IMR-90 (cell line): ENCODE data around the gene LPIN1. TPM values are rescaled to one million over a fixed set of nuclear protein-coding genes. Genes with fewer than 3 reads are reported as not detected.

Source experiments
- ATAC-seq: fragments of 200-7000 bp; cut with Tn5 transposase; 2 replicates; pipeline ENCODE4 v1.9.1; 2020; ENCODE audit warnings: low read depth, mild to moderate bottlenecking, moderate library complexity
- BruUV-seq: library from RNA; stranded (reverse); fragments of 400-500 nt; replicated peaks from 2 replicates; lab custom pipeline; 2021; lab: Mats Ljungman, UMichigan
- CTCF ChIA-PET: fragments of 300-600 bp; formaldehyde crosslinking; extraction: SDS; loops from one replicate; lab custom pipeline; 2021; ENCODE audit warnings: antibody characterized with exemption; lab: Yijun Ruan, JAX
- POLR2A ChIA-PET: fragments of 300-600 bp; sonication (Branson Sonifier 250); formaldehyde crosslinking; loops from one replicate; lab custom pipeline; 2022; ENCODE audit warnings: antibody characterized with exemption; ENCODE audit not compliant: unreplicated experiment; lab: Charles Lee
- DNase-seq: peaks from one replicate; pipeline ENCODE4 v3.0.0; 2013
- H2AFZ ChIP-seq: replicated peaks from 2 replicates; pipeline ENCODE3; 2013; ENCODE audit warnings: low read length, mild to moderate bottlenecking; ENCODE audit not compliant: poor library complexity
- H2AK5ac ChIP-seq: 2 replicates; pipeline ENCODE4 v1.6.1; 2013; ENCODE audit warnings: low read depth, low read length, inconsistent platforms
- H2AK9ac ChIP-seq: replicated peaks from 2 replicates; pipeline ENCODE3; 2013; ENCODE audit warnings: mild to moderate bottlenecking, low read depth, low read length, moderate library complexity; ENCODE audit not compliant: poor library complexity
- H2BK120ac ChIP-seq: 2 replicates; pipeline ENCODE4 v1.6.1; 2013; ENCODE audit warnings: low read depth, low read length, inconsistent platforms
- H2BK15ac ChIP-seq: 3 replicates; pipeline ENCODE4 v1.6.1; 2013; ENCODE audit warnings: low read depth, low read length, inconsistent platforms
- H2BK20ac ChIP-seq: 2 replicates; pipeline ENCODE4 v1.6.1; 2013; ENCODE audit warnings: low read depth, mild to moderate bottlenecking, inconsistent platforms, low read length, moderate library complexity
- H2BK5ac ChIP-seq: 2 replicates; pipeline ENCODE4 v1.6.1; 2013; ENCODE audit warnings: mild to moderate bottlenecking, low read depth, low read length, inconsistent platforms; ENCODE audit not compliant: poor library complexity, severe bottlenecking
- H3K14ac ChIP-seq: replicated peaks from 2 replicates; pipeline ENCODE4 v1.6.1; 2013; ENCODE audit warnings: low read depth, low read length, inconsistent platforms
- H3K18ac ChIP-seq: 2 replicates; pipeline ENCODE4 v1.6.1; 2013; ENCODE audit warnings: low read depth, low read length, control low read depth
- H3K23ac ChIP-seq: 2 replicates; pipeline ENCODE4 v1.6.1; 2013; ENCODE audit warnings: low read depth, low read length, inconsistent platforms
- H3K27ac ChIP-seq: 2 replicates; pipeline ENCODE4 v1.5.1; 2013; ENCODE audit warnings: mild to moderate bottlenecking, control low read depth, low read length; ENCODE audit not compliant: insufficient read depth
- H3K27me3 ChIP-seq: 2 replicates; pipeline ENCODE4 v1.6.1; 2013; ENCODE audit warnings: low read length; ENCODE audit not compliant: control insufficient read depth, insufficient read depth
- H3K36me3 ChIP-seq: 2 replicates; pipeline ENCODE4 v1.6.1; 2013; ENCODE audit warnings: low read length, mixed read lengths; ENCODE audit not compliant: control insufficient read depth, insufficient read depth
- H3K4ac ChIP-seq: 2 replicates; pipeline ENCODE4 v1.6.1; 2013; ENCODE audit warnings: low read depth, low read length, inconsistent platforms
- H3K4me1 ChIP-seq: 2 replicates; pipeline ENCODE4 v1.6.1; 2013; ENCODE audit warnings: low read length, mixed read lengths; ENCODE audit not compliant: control insufficient read depth, insufficient read depth
- H3K4me2 ChIP-seq: 2 replicates; pipeline ENCODE4 v1.6.1; 2013; ENCODE audit warnings: low read depth, mild to moderate bottlenecking, control low read depth, low read length, moderate library complexity
- H3K4me3 ChIP-seq: 2 replicates; pipeline ENCODE4 v1.5.1; 2013; ENCODE audit warnings: low read depth, mild to moderate bottlenecking, control low read depth, low read length, moderate library complexity; ENCODE audit not compliant: insufficient read depth
- H3K56ac ChIP-seq: 2 replicates; pipeline ENCODE4 v1.6.1; 2013; ENCODE audit warnings: low read length, inconsistent platforms; ENCODE audit not compliant: insufficient read depth; ENCODE audit errors: extremely low read depth
- H3K79me1 ChIP-seq, 2 experiments: 2 replicates each; pipeline ENCODE4 v1.6.1; 2013; ENCODE audit warnings: low read length in 2 of 2, inconsistent platforms in 1 of 2, low read depth in 1 of 2
- H3K9ac ChIP-seq: 2 replicates; pipeline ENCODE4 v1.6.1; 2013; ENCODE audit warnings: low read depth, low read length, control low read depth
- H3K9me1 ChIP-seq: 2 replicates; pipeline ENCODE4 v1.6.1; 2013; ENCODE audit warnings: low read length, inconsistent platforms; ENCODE audit not compliant: insufficient read depth
- H3K9me3 ChIP-seq: 2 replicates; pipeline ENCODE4 v1.6.1; 2013; ENCODE audit warnings: low read length; ENCODE audit not compliant: control insufficient read depth, insufficient read depth
- H4K20me1 ChIP-seq: 2 replicates; pipeline ENCODE4 v1.6.1; 2013; ENCODE audit warnings: low read length, inconsistent platforms; ENCODE audit not compliant: insufficient read depth
- H4K5ac ChIP-seq: 2 replicates; pipeline ENCODE4 v1.6.1; 2013; ENCODE audit warnings: mild to moderate bottlenecking, low read depth, low read length, control low read depth
- H4K8ac ChIP-seq, 2 experiments: 2 replicates each; pipeline ENCODE4 v1.6.1; 2013; ENCODE audit warnings: low read depth in 2 of 2, low read length in 2 of 2, control low read depth in 1 of 2, inconsistent platforms in 1 of 2
- H4K91ac ChIP-seq: 2 replicates; pipeline ENCODE4 v1.6.1; 2013; ENCODE audit warnings: low read depth, low read length, inconsistent platforms; ENCODE audit not compliant: insufficient read depth
- BHLHE40 ChIP-seq: fragments of 150-350 bp; IDR thresholded peaks from 2 replicates; pipeline ENCODE4 v1.6.1; 2016; ENCODE audit warnings: mild to moderate bottlenecking, low read depth, low read length
- CHD1 ChIP-seq: IDR thresholded peaks from 2 replicates; pipeline ENCODE4 v1.6.1; 2012; ENCODE audit warnings: low read depth, low read length, improper control_type of control experiment
- FOS ChIP-seq: fragments of 150-350 bp; IDR thresholded peaks from 2 replicates; pipeline ENCODE4 v1.6.1; 2016; ENCODE audit warnings: low read depth, low read length
- MAFK ChIP-seq: IDR thresholded peaks from 2 replicates; pipeline ENCODE4 v1.6.1; 2012; ENCODE audit warnings: low read depth, low read length, improper control_type of control experiment
- MAZ ChIP-seq: IDR thresholded peaks from 2 replicates; pipeline ENCODE4 v1.6.1; 2012; ENCODE audit warnings: low read depth, mild to moderate bottlenecking, low read length, improper control_type of control experiment, moderate library complexity, borderline replicate concordance
- POLR2A ChIP-seq: IDR thresholded peaks from 2 replicates; pipeline ENCODE4 v1.6.1; 2012; ENCODE audit warnings: mild to moderate bottlenecking, low read depth, low read length
- RAD21 ChIP-seq: IDR thresholded peaks from 2 replicates; pipeline ENCODE4 v1.6.1; 2012; ENCODE audit warnings: low read length, improper control_type of control experiment
- RCOR1 ChIP-seq: IDR thresholded peaks from 2 replicates; pipeline ENCODE4 v1.6.1; 2012; ENCODE audit warnings: mild to moderate bottlenecking, low read length, improper control_type of control experiment; ENCODE audit not compliant: insufficient replicate concordance
- RFX5 ChIP-seq: IDR thresholded peaks from 2 replicates; pipeline ENCODE4 v1.8.0; 2012; ENCODE audit warnings: low read depth, mild to moderate bottlenecking, low read length, moderate library complexity
- SMC3 ChIP-seq: fragments of 150-350 bp; IDR thresholded peaks from 2 replicates; pipeline ENCODE4 v1.6.1; 2016; ENCODE audit warnings: low read depth, mild to moderate bottlenecking, antibody characterized with exemption, low read length, moderate library complexity
- WGBS, 2 experiments: methylation state at CpG; one replicate each; pipeline versions ENCODE4 v1.1.5 to v1.1.7; 2013; ENCODE audit warnings: missing lambda C conversion rate in 2 of 2; ENCODE audit not compliant: insufficient read length in 1 of 2; ENCODE audit errors: extremely low coverage in 2 of 2; 5-methylcytosine and 5-hydroxymethylcytosine counted together
- dilution Hi-C: fragments of 300-500 bp; cut with HindIII; formaldehyde crosslinking; loops from one replicate; pipeline ENCODE4 v1.14.3; 2018; ENCODE audit warnings: low sequenced_read_pairs; ENCODE audit not compliant: unreplicated experiment
- in situ Hi-C: fragments of 300-500 bp; cut with MboI; formaldehyde crosslinking; loops from 3 replicates; pipeline ENCODE4 v1.14.3; 2019; ENCODE audit warnings: low sequenced_read_pairs, inconsistent platforms, mixed read lengths
- intact Hi-C: fragments of 100-400 bp; cut with micrococcal nuclease; formaldehyde crosslinking; loops from 2 replicates; pipeline ENCODE4 v1.10.0; 2022
- polyA plus RNA-seq, 3 experiments: library from polyadenylated mRNA; depleted of rRNA; stranded (reverse); fragments of >200 nt; gene quantifications; 2 replicates each; pipeline ENCODE4 v1.2.3, GENCODE V29; 2012; ENCODE audit warnings: low replicate concordance in 1 of 3
- total RNA-seq: library from RNA; depleted of rRNA; stranded (reverse); fragments of >200 nt; gene quantifications from 2 replicates; pipeline ENCODE4 v1.2.3, GENCODE V29; 2012
- TF ChIP-seq, protein P1 (sequence below): fragments of 150-350 bp; IDR thresholded peaks from 2 replicates; pipeline ENCODE4 v1.6.1; 2017; ENCODE audit warnings: mild to moderate bottlenecking, antibody characterized with exemption, low read length, low read depth

LPIN1 gene
- total and polyA plus RNA-seq, 2 of the 4 experiments (the other 2 are of a cell fraction) = 21.3 to 25.1 TPM

DNA sequence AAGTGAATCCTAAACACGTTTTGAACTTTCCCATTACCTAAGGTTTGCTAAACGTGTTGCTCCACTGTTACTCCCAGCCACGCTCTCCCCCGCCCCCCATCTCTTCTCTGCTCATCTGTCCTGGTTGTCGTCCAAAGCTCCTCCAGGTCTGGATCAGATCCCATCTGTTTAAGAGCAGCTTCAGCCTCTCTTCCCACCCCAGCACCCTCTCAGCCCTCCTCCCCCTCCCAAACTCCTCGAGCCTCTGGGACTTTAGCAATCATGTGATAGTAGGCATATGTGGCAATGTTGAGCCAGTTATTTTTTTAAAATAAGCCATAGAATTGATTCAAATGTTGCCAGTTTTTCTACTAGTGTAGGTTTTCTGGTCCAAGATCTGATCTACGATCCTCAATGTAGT is 20.0 kb upstream of the LPIN1 start:
- Histone ChIP-seq H4K91ac (no peak overlapping the region), H4K20me1 (no peaks in the 10 kb centered on the region), H3K4me1 (peaks cover 2% of the 10 kb centered on the region; the same call in 1 of the 2 replicates), H3K56ac (no peak overlapping the region), H3K36me3 (no peaks in the 10 kb centered on the region), H3K79me1 (no peaks in the 10 kb centered on the region), H3K4me2 (no peak overlapping the region), H2BK120ac (no peak overlapping the region), H3K18ac (no peak overlapping the region), H2BK15ac (no peak overlapping the region), H4K8ac (no peak overlapping the region), H2BK20ac (no peak overlapping the region), H3K14ac (no peak overlapping the region), H3K23ac (no peak overlapping the region), H3K4me3 (no peak overlapping the region), H3K27me3 (peaks cover 61% of the 10 kb centered on the region), H3K9ac (no peak overlapping the region), H3K9me3 (no peaks in the 10 kb centered on the region), H3K9me1 (no peaks in the 10 kb centered on the region), H3K4ac (no peak overlapping the region), H2AFZ (peak overlapping the region; percentile 41), H2BK5ac (no peak overlapping the region), H2AK9ac (no peak overlapping the region), H3K27ac (no peak overlapping the region), H4K5ac (no peak overlapping the region), H2AK5ac (no peak overlapping the region)
- WGBS, 2 experiments = 60% methylated on average over 1 of the region's 7 CpGs; no CpG with 5 or more reads in 1 of the 2 experiments
- in situ Hi-C loops = no loop called here
- CTCF ChIA-PET = no interaction called here
- intact Hi-C loops = no loop called here
- POLR2A ChIA-PET = no interaction called here
- DNase-seq (no peak), ATAC-seq (no peak)
- dilution Hi-C loops = no loop called here
- no TSS peak for BruUV-seq
- TF ChIP-seq FOS = no peak
- TF ChIP-seq, protein P1, sequence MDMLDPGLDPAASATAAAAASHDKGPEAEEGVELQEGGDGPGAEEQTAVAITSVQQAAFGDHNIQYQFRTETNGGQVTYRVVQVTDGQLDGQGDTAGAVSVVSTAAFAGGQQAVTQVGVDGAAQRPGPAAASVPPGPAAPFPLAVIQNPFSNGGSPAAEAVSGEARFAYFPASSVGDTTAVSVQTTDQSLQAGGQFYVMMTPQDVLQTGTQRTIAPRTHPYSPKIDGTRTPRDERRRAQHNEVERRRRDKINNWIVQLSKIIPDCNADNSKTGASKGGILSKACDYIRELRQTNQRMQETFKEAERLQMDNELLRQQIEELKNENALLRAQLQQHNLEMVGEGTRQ = no peak
- no peak for TF ChIP-seq POLR2A
- no peak for TF ChIP-seq RCOR1
- TF ChIP-seq BHLHE40 = no peak
- TF ChIP-seq SMC3 = no peak
- no peak for TF ChIP-seq CHD1
- TF ChIP-seq RFX5 = no peak
- TF ChIP-seq MAZ = no peak
- no peak for TF ChIP-seq RAD21
- TF ChIP-seq MAFK = no peak
